HCT116 (cell line): ENCODE data around the gene GPC5. TPM values are rescaled to one million over a fixed set of nuclear protein-coding genes. Genes with fewer than 3 reads are reported as not detected.

Source experiments
- ATAC-seq: fragments of 200-7000 bp; cut with Tn5 transposase; 2 replicates; pipeline ENCODE4 v1.9.1; 2020; ENCODE audit warnings: mild to moderate bottlenecking, moderate library complexity
- BruUV-seq: library from RNA; stranded (reverse); fragments of 400-500 nt; replicated peaks from 2 replicates; lab custom pipeline; 2021; lab: Mats Ljungman, UMichigan
- CTCF ChIA-PET: fragments of 300-600 bp; sonication (Branson Sonifier 250); formaldehyde crosslinking; loops from one replicate; lab custom pipeline; 2021; ENCODE audit warnings: antibody characterized with exemption; lab: Charles Lee
- POLR2A ChIA-PET: fragments of 300-600, 350-600 bp; sonication (Branson Sonifier 250); formaldehyde crosslinking; loops from one replicate; lab custom pipeline; 2021; ENCODE audit warnings: antibody characterized with exemption; lab: Charles Lee
- RAD21 ChIA-PET, 2 experiments: fragments of 300-600 bp; sonication (Branson Sonifier 250); formaldehyde crosslinking; loops; one replicate each; lab custom pipeline; 2023; ENCODE audit warnings: low total read pairs in 2 of 2; ENCODE audit not compliant: uncharacterized antibody in 2 of 2, unreplicated experiment in 2 of 2, low non-redundant PET in 1 of 2; lab: Charles Lee
- DNase-seq: peaks from one replicate; pipeline ENCODE4 v3.0.0-alpha.2; 2010; ENCODE audit warnings: low read depth, low spot score
- H2AFZ ChIP-seq: fragments of 200-600 bp; shearing (Covaris generic), sonication (generic); 2 replicates; pipeline ENCODE4 v1.6.1; 2017; ENCODE audit warnings: low read depth, mixed run types, mixed read lengths, antibody characterized with exemption, low read length; ENCODE audit not compliant: poor library complexity, severe bottlenecking
- H3K27ac ChIP-seq: 2 replicates; pipeline ENCODE4 v1.5.1; 2012; ENCODE audit warnings: low read depth, low read length
- H3K27me3 ChIP-seq: fragments of 200-600 bp; sonication (generic); 2 replicates; pipeline ENCODE4 v1.6.1; 2016; ENCODE audit warnings: mixed run types, low read length, mixed read lengths; ENCODE audit not compliant: insufficient read depth
- H3K36me3 ChIP-seq, 2 experiments: fragments of 200-500 bp in 1 of 2; fragments of 200-600 bp in 1 of 2; sonication (Bioruptor generic) in 1 of 2; sonication (generic) in 1 of 2; 2 replicates each; pipeline versions ENCODE4 v1.5.1 to v1.6.1; 2014 to 2016; ENCODE audit warnings: low read length in 2 of 2, inconsistent platforms in 1 of 2, mixed read lengths in 1 of 2, mixed run types in 1 of 2; ENCODE audit not compliant: insufficient read depth in 2 of 2, control insufficient read depth in 1 of 2
- H3K4me1 ChIP-seq, 2 experiments: fragments of 200-600 bp in 1 of 2; sonication (generic) in 1 of 2; 2 replicates each; pipeline versions ENCODE4 v1.5.1 to v1.6.1; 2012 to 2017; ENCODE audit warnings: low read length in 2 of 2, inconsistent platforms in 1 of 2, mild to moderate bottlenecking in 1 of 2, mixed read lengths in 1 of 2, mixed run types in 1 of 2, moderate library complexity in 1 of 2; ENCODE audit not compliant: insufficient read depth in 2 of 2, control insufficient read depth in 1 of 2
- H3K4me2 ChIP-seq: fragments of 200-600 bp; sonication (generic); 2 replicates; pipeline ENCODE4 v1.6.1; 2017; ENCODE audit warnings: mixed run types, low read length, mixed read lengths
- H3K4me3 ChIP-seq, 2 experiments: fragments of 200-600 bp in 1 of 2; sonication (generic) in 1 of 2; replicated peaks in 1 of 2; 2 replicates each; pipeline ENCODE4 v1.5.1; 2011 to 2016; ENCODE audit warnings: low read length in 2 of 2, control low read depth in 1 of 2, low read depth in 1 of 2, mild to moderate bottlenecking in 1 of 2, mixed read lengths in 1 of 2, mixed run types in 1 of 2
- H3K79me2 ChIP-seq: fragments of 200-600 bp; sonication (generic); 2 replicates; pipeline ENCODE4 v1.6.1; 2017; ENCODE audit warnings: mild to moderate bottlenecking, mixed run types, low read length, moderate library complexity, mixed read lengths; ENCODE audit not compliant: insufficient read depth
- H3K9ac ChIP-seq: fragments of 200-600 bp; sonication (generic); 2 replicates; pipeline ENCODE4 v1.6.1; 2016; ENCODE audit warnings: low read length, mixed read lengths
- H3K9me2 ChIP-seq: fragments of 200-600 bp; sonication (generic), shearing (Covaris generic); 2 replicates; pipeline ENCODE4 v1.6.1; 2017; ENCODE audit warnings: mixed run types, mild to moderate bottlenecking, moderate library complexity; ENCODE audit not compliant: insufficient read depth
- H3K9me3 ChIP-seq, 2 experiments: fragments of 200-500 bp in 1 of 2; fragments of 200-600 bp in 1 of 2; sonication (Bioruptor generic) in 1 of 2; sonication (generic) in 1 of 2; 2 replicates each; pipeline ENCODE4 v1.6.1; 2014 to 2017; ENCODE audit warnings: low read length in 2 of 2, mixed read lengths in 2 of 2, inconsistent platforms in 1 of 2, low read depth in 1 of 2, mild to moderate bottlenecking in 1 of 2, mixed run types in 1 of 2, moderate library complexity in 1 of 2; ENCODE audit not compliant: control insufficient read depth in 1 of 2, insufficient read depth in 1 of 2
- H4K20me1 ChIP-seq: fragments of 200-600 bp; sonication (generic), shearing (Covaris generic); 2 replicates; pipeline ENCODE4 v1.6.1; 2017; ENCODE audit warnings: mixed run types, mild to moderate bottlenecking, moderate library complexity; ENCODE audit not compliant: insufficient read depth
- CTCF ChIP-seq, 3 experiments: fragments of 200-600 bp in 1 of 3; sonication (generic) in 1 of 3; IDR thresholded peaks in 2 of 3; conservative IDR thresholded peaks in 1 of 3; 2 replicates each; pipeline ENCODE4 v1.5.1; 2012 to 2017; ENCODE audit warnings: low read depth in 2 of 3, low read length in 2 of 3, antibody characterized with exemption in 1 of 3, borderline replicate concordance in 1 of 3, control low read depth in 1 of 3, mild to moderate bottlenecking in 1 of 3, mixed read lengths in 1 of 3, mixed run types in 1 of 3, moderate library complexity in 1 of 3; ENCODE audit not compliant: insufficient read depth in 1 of 3
- FOSL1 ChIP-seq: IDR thresholded peaks from 2 replicates; pipeline ENCODE4 v1.6.1; 2012; ENCODE audit warnings: low read depth
- REST ChIP-seq: IDR thresholded peaks from 2 replicates; pipeline ENCODE4 v1.6.1; 2012; ENCODE audit warnings: low read depth
- ZNF274 ChIP-seq: fragments of 200-500 bp; sonication (Bioruptor generic); IDR thresholded peaks from 2 replicates; pipeline ENCODE4 v1.6.1; 2014; ENCODE audit warnings: mild to moderate bottlenecking, low read depth, low read length, inconsistent platforms
- intact Hi-C: fragments of 100-400 bp; cut with micrococcal nuclease; formaldehyde crosslinking; loops from 2 replicates; pipeline ENCODE4 v1.10.0; 2022
- total RNA-seq: library from RNA; stranded (reverse); gene quantifications from one replicate; pipeline ENCODE4 v1.2.1, GENCODE V29; 2021; ENCODE audit not compliant: unreplicated experiment
- TF ChIP-seq, protein P1 (sequence below): IDR thresholded peaks from 2 replicates; pipeline ENCODE4 v1.6.1; 2012

GPC5 gene
- total RNA-seq, 1 experiment from 2014 or later = not detected

DNA sequence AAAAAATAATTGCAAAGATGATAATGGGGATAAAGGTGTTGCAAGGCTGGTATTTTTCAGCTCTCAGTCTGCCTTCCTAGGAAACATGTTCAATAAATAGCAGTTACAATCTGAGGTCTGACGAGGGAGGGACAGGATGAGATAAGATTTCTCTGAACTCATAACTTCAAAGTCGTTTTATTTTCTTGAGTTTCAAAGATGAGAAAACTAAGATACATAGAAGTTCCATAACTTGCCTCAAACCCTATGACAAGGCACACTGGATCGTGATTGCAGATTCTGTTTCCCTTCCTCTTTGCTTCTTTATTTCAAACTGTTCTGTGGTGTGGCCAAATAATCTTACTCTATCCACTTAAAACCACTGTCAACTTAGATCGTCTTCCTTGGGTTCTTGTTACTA is 327.2 kb downstream of the GPC5 start (continued):
- no peak for TF ChIP-seq REST
- TF ChIP-seq CTCF (IDR thresholded peaks at IDR 0.05 in 2 of 3, conservative IDR thresholded peaks at IDR 0.05 in 1 of 3; ENCODE audit: borderline replicate concordance in 1 of 3, insufficient read depth in 1 of 3, low read depth in 2 of 3, low read length in 2 of 3) = no peak
- no peak for TF ChIP-seq FOSL1
- TF ChIP-seq, all 23 proteins: peak for 0

- CTCF ChIA-PET = no interaction called here
- no TSS peak for BruUV-seq
- no peak for ATAC-seq
Measured at GRCh38 chr13:91726671-91727070, 328.2 kb downstream of the GPC5 start.

More at GRCh38 chr13:91726671-91727070, 328.2 kb downstream of the GPC5 start:
- POLR2A ChIA-PET = no interaction called here
- Histone ChIP-seq H3K4me1 (no peaks in the 10 kb centered on the region), H3K9me3 (peaks cover 0 to 11% of the 10 kb centered on the region in 2 experiments; a peak in 1 of 4 replicates), H3K27ac (no peak overlapping the region), H2AFZ (no peak overlapping the region), H3K79me2 (no peaks in the 10 kb centered on the region), H3K9ac (no peak overlapping the region), H3K4me2 (no peak overlapping the region), H3K4me3 (no peak overlapping the region), H3K9me2 (no peaks in the 10 kb centered on the region), H3K27me3 (no peaks in the 10 kb centered on the region), H3K36me3 (no peaks in the 10 kb centered on the region), H4K20me1 (no peaks in the 10 kb centered on the region; the same call in 1 of the 2 replicates)
- RAD21 ChIA-PET = no interaction called here
- TF ChIP-seq REST = no peak
- TF ChIP-seq ZNF274 = no peak
- TF ChIP-seq, protein P1, sequence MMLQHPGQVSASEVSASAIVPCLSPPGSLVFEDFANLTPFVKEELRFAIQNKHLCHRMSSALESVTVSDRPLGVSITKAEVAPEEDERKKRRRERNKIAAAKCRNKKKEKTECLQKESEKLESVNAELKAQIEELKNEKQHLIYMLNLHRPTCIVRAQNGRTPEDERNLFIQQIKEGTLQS = no peak
- intact Hi-C loops = no loop called here
- DNase-seq = no peak
